ENCODE data around the gene NEDD1.

DNA sequence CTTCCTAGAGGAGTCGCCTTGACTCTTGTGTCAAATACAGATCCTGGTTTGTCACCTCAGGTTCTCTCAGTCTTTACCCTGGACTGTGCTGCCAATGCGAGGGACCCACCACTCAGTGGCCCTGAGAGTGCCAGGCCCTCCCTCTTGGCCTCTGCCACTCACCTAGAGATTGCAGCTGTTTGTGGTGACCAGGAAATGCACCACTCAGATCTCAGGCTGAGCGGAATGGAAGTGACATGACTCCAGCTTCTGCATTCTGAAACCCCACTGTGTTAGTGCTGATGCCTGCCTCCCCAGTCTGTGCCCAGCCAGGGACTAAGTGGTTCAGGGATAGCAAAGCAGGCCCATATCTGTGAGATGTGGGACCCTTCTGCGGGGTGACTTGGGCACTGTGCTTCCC lies 27.8 kb upstream of the NEDD1 start:
- TF ChIP-seq, protein P1, sequence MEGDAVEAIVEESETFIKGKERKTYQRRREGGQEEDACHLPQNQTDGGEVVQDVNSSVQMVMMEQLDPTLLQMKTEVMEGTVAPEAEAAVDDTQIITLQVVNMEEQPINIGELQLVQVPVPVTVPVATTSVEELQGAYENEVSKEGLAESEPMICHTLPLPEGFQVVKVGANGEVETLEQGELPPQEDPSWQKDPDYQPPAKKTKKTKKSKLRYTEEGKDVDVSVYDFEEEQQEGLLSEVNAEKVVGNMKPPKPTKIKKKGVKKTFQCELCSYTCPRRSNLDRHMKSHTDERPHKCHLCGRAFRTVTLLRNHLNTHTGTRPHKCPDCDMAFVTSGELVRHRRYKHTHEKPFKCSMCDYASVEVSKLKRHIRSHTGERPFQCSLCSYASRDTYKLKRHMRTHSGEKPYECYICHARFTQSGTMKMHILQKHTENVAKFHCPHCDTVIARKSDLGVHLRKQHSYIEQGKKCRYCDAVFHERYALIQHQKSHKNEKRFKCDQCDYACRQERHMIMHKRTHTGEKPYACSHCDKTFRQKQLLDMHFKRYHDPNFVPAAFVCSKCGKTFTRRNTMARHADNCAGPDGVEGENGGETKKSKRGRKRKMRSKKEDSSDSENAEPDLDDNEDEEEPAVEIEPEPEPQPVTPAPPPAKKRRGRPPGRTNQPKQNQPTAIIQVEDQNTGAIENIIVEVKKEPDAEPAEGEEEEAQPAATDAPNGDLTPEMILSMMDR (conservative IDR thresholded peaks at IDR 0.05; ENCODE audit: low read depth, low read length), result no peak
- TF ChIP-seq EZH2phosphoT487 (IDR thresholded peaks at IDR 0.05; ENCODE audit: borderline replicate concordance, low read length), result no peak

Measured in PC-3 (cell line).